ENCODE measurements around the gene MAP6D1. TPM values are rescaled to one million over a fixed set of nuclear protein-coding genes. Genes with fewer than 3 reads are reported as not detected.
A peak's percentile ranks its signal among the peaks of the same experiment; 100 is the strongest.

MAP6D1 gene
- total and polyA plus RNA-seq, 12 donors: 0.94 to 4.5 (median 2.4) TPM; not detected in 1

- no peaks in the 10 kb centered on the region for H3K27me3 ChIP-seq
- H3K36me3 ChIP-seq: peaks cover 0 to 97% (median 58%) of the 10 kb centered on the region in 9 donors
- 62 to 67% methylated on average over 8 of the region's 8 CpGs for WGBS, 2 donors
- ATAC-seq: peak in 6 of 8 donors; percentile 24 to 70 (median 54)
- H3K4me1 ChIP-seq: peaks cover 0 to 9% (median 0%) of the 10 kb centered on the region in 9 donors
- H3K27ac ChIP-seq: no peak overlapping the region
- no peak for DNase-seq
- H3K9me3 ChIP-seq: no peaks in the 10 kb centered on the region
- H3K4me3 ChIP-seq: no peak overlapping the region
- TF ChIP-seq CTCF (IDR thresholded peaks at IDR 0.05): no peak
- intact Hi-C loops (cut with DNase I): no loop called here
These were observed 25.0 kb downstream of the MAP6D1 start for GRCh38 chr3:183800243-183800863.

- H3K4me1 ChIP-seq: peaks cover 0 to 17% (median 0%) of the 10 kb centered on the region in 9 donors
- no peak overlapping the region for H3K27ac ChIP-seq
- H3K4me3 ChIP-seq: no peak overlapping the region
- ATAC-seq (no peak), DNase-seq (no peak)
- H3K9me3 ChIP-seq: no peaks in the 10 kb centered on the region
- WGBS, 2 donors: 58 to 70% methylated on average over 5 of the region's 5 CpGs
- intact Hi-C loops (cut with DNase I): no loop called here
- no peak for TF ChIP-seq CTCF (IDR thresholded peaks at IDR 0.05)
- H3K36me3 ChIP-seq: peaks cover 0 to 97% (median 52%) of the 10 kb centered on the region in 9 donors
- no peaks in the 10 kb centered on the region for H3K27me3 ChIP-seq
These were observed 25.9 kb downstream of the MAP6D1 start for GRCh38 chr3:183799461-183799860.

- H3K9me3 ChIP-seq: no peaks in the 10 kb centered on the region
- ATAC-seq: peak in 1 of 8 donors; percentile 28
- peaks cover 0 to 95% (median 43%) of the 10 kb centered on the region in 9 donors for H3K36me3 ChIP-seq
- H3K27ac ChIP-seq: no peak overlapping the region
- H3K4me3 ChIP-seq: no peak overlapping the region
- H3K27me3 ChIP-seq: no peaks in the 10 kb centered on the region
- WGBS, 2 donors: 92 to 93% methylated on average over 9 of the region's 9 CpGs
- intact Hi-C loops (cut with DNase I): no loop called here
- TF ChIP-seq CTCF (IDR thresholded peaks at IDR 0.05): no peak
- H3K4me1 ChIP-seq: peaks cover 0 to 17% (median 0%) of the 10 kb centered on the region in 9 donors
- no peak for DNase-seq
These were observed 27.4 kb downstream of the MAP6D1 start for GRCh38 chr3:183797996-183798395.

- intact Hi-C loops (cut with DNase I): no loop called here
- Histone ChIP-seq H3K27me3 (no peaks in the 10 kb centered on the region), H3K9me3 (no peaks in the 10 kb centered on the region), H3K4me3 (no peak overlapping the region), H3K27ac (no peak overlapping the region), H3K36me3 (peaks cover 0 to 95% (median 39%) of the 10 kb centered on the region in 9 donors), H3K4me1 (peaks cover 0 to 17% (median 0%) of the 10 kb centered on the region in 9 donors)
- 95% methylated on average over 6 of the region's 6 CpGs for WGBS, 2 donors
- no peak for TF ChIP-seq CTCF (IDR thresholded peaks at IDR 0.05)
- ATAC-seq (no peak), DNase-seq (no peak)
These were observed 29.0 kb downstream of the MAP6D1 start for GRCh38 chr3:183796372-183796771.
